ENCODE results near the gene CEP95.
"Not testable (repeated sequence)": the region's sequence is repeated elsewhere in the genome, so short reads cannot be mapped to it uniquely, and the experiment has no call there.

The CEP95 gene

GRCh38 chr17:64506576-64507412 lies at the start of gene CEP95:
TSS of gene CEP95 (plus strand) at chr17:64506977. CDS start at chr17:64507098, 121 bp downstream.
- DNase-seq (ENCODE audit: low spot score), result peak; percentile 92

- peak; percentile 56 for DNase-seq (ENCODE audit: low spot score)
Observed at GRCh38 chr17:64457156-64457555, 49.6 kb upstream of the CEP95 start.

- DNase-seq (ENCODE audit: low spot score), result no peak
Observed at GRCh38 chr17:64458756-64459155, 48.0 kb upstream of the CEP95 start.

GRCh38 chr17:64459284-64459747 lies 47.5 kb upstream of the CEP95 start:
- peak; percentile 55 for DNase-seq (ENCODE audit: low spot score)

- DNase-seq (ENCODE audit: low spot score), result not testable (repeated sequence)
Observed at GRCh38 chr17:64459818-64460217, 47.0 kb upstream of the CEP95 start.

GRCh38 chr17:64460955-64461354 lies 45.8 kb upstream of the CEP95 start:
- no peak for DNase-seq (ENCODE audit: low spot score)

GRCh38 chr17:64461788-64462187 lies 45.0 kb upstream of the CEP95 start:
- DNase-seq (ENCODE audit: low spot score), result no peak

- no peak for DNase-seq (ENCODE audit: low spot score)
Observed at GRCh38 chr17:64466019-64466735, 40.6 kb upstream of the CEP95 start.

- not testable (repeated sequence) for DNase-seq (ENCODE audit: low spot score)
Observed at GRCh38 chr17:64466834-64467233, 39.9 kb upstream of the CEP95 start.

GRCh38 chr17:64470625-64471024 lies 36.2 kb upstream of the CEP95 start:
- DNase-seq (ENCODE audit: low spot score), result no peak

GRCh38 chr17:64471440-64471839 lies 35.3 kb upstream of the CEP95 start:
- no peak for DNase-seq (ENCODE audit: low spot score)

GRCh38 chr17:64472564-64472963 lies 34.2 kb upstream of the CEP95 start:
- no peak for DNase-seq (ENCODE audit: low spot score)

- DNase-seq (ENCODE audit: low spot score), result no peak
Observed at GRCh38 chr17:64477849-64478248, 28.9 kb upstream of the CEP95 start.

GRCh38 chr17:64480951-64481350 lies 25.8 kb upstream of the CEP95 start:
- DNase-seq (ENCODE audit: low spot score), result no peak

GRCh38 chr17:64484380-64484779 lies 22.4 kb upstream of the CEP95 start:
- no peak for DNase-seq (ENCODE audit: low spot score)

GRCh38 chr17:64488301-64488700 lies 18.5 kb upstream of the CEP95 start:
- DNase-seq (ENCODE audit: low spot score), result no peak

GRCh38 chr17:64491034-64491860 lies 15.5 kb upstream of the CEP95 start:
- DNase-seq (ENCODE audit: low spot score), result no peak

GRCh38 chr17:64491994-64492393 lies 14.8 kb upstream of the CEP95 start:
- no peak for DNase-seq (ENCODE audit: low spot score)

- DNase-seq (ENCODE audit: low spot score), result no peak
Observed at GRCh38 chr17:64492481-64493109, 14.2 kb upstream of the CEP95 start.

GRCh38 chr17:64494121-64494520 lies 12.7 kb upstream of the CEP95 start:
- no peak for DNase-seq (ENCODE audit: low spot score)

- not testable (repeated sequence) for DNase-seq (ENCODE audit: low spot score)
Observed at GRCh38 chr17:64495300-64495699, 11.5 kb upstream of the CEP95 start.

GRCh38 chr17:64496348-64496785 lies 10.4 kb upstream of the CEP95 start:
- peak; percentile 53 for DNase-seq (ENCODE audit: low spot score)
